Body of pancreas (tissue), 4 donors: ENCODE measurements around the gene DIS3.

Experiments used
- CTCF ChIP-seq, 7 experiments: fragments of 450-650 bp in 4 of 7; fragments of 200-600 bp in 3 of 7; sonication (generic) in 3 of 7; IDR thresholded peaks; one replicate each; pipeline ENCODE4 v1.5.1; 2016 to 2019; ENCODE audit warnings: antibody characterized with exemption in 7 of 7
- POLR2A ChIP-seq, 3 donors: fragments of 450-650 bp; IDR thresholded peaks; one replicate each; pipeline ENCODE4 v1.6.1; 2016; ENCODE audit warnings: antibody characterized with exemption in 3 of 3, mild to moderate bottlenecking in 2 of 3

DNA sequence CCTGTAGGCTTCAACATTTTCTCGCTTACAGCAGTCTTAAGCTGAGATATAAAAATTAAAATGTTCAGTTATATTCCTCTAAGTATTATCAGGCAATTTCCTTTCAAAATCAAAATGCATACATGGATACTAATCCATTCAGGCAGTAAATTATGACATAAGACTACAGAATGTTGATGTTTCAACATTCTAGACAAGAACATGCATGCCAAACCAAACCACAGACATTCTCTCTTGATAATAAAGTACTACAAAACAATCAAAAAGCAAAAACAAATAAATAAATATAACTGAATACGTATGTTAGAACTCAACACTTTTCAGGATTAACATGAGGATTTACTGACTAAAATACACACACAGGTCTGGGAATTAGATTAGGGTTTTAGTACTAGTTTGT is 7.7 kb downstream of the DIS3 start:
- TF ChIP-seq CTCF (IDR thresholded peaks at IDR 0.05), result no peak
- TF ChIP-seq POLR2A (IDR thresholded peaks at IDR 0.05), result no peak
